K562 (cell line): ENCODE data around the gene CRIM1. TPM values are rescaled to one million over a fixed set of nuclear protein-coding genes. Genes with fewer than 3 reads are reported as not detected.

Source experiments
- CREB1 ChIP-seq, 2 experiments: sonication (generic) in 1 of 2; formaldehyde crosslinking in 1 of 2; IDR thresholded peaks; 2 replicates each; pipeline versions ENCODE4 v1.6.1 to v1.8.0; 2012 to 2022; ENCODE audit warnings: inconsistent platforms in 1 of 2, mild to moderate bottlenecking in 1 of 2, missing genetic modification reagents in 1 of 2, moderate library complexity in 1 of 2
- HIVEP1 ChIP-seq: fragments of 250-450 bp; sonication (Bioruptor Pico); IDR thresholded peaks from 2 replicates; pipeline ENCODE4 v1.4.0; 2020; ENCODE audit warnings: mild to moderate bottlenecking
- IRF2 ChIP-seq: sonication (generic); formaldehyde crosslinking; IDR thresholded peaks from 2 replicates; pipeline ENCODE4 v1.8.1; 2022; ENCODE audit warnings: mild to moderate bottlenecking, missing genetic modification reagents
- KLF10 ChIP-seq: fragments of 250-450 bp; sonication (Bioruptor Pico); IDR thresholded peaks from 2 replicates; pipeline ENCODE4 v1.6.1; 2021; ENCODE audit warnings: matching md5 sums
- NUFIP1 ChIP-seq: fragments of 450-650 bp; IDR thresholded peaks from 2 replicates; pipeline ENCODE4 v1.6.1; 2018; ENCODE audit not compliant: partially characterized antibody
- PYGO2 ChIP-seq: fragments of 450-650 bp; IDR thresholded peaks from 2 replicates; pipeline ENCODE4 v1.6.1; 2016; ENCODE audit warnings: mild to moderate bottlenecking, missing genetic modification characterization, moderate library complexity, missing compliant biosample characterization
- SMAD3 ChIP-seq: fragments of 450-650 bp; formaldehyde crosslinking; conservative IDR thresholded peaks from 2 replicates; pipeline ENCODE4 v1.4.0; 2020; ENCODE audit warnings: mild to moderate bottlenecking
- SUPT5H ChIP-seq: fragments of 450-650 bp; IDR thresholded peaks from 2 replicates; pipeline ENCODE4 v1.6.1; 2016
- TEAD4 ChIP-seq, 2 experiments: sonication (generic) in 1 of 2; formaldehyde crosslinking in 1 of 2; IDR thresholded peaks; 2 replicates each; pipeline versions ENCODE4 v1.6.1 to v1.8.0; 2012 to 2022; ENCODE audit warnings: borderline replicate concordance in 1 of 2, inconsistent platforms in 1 of 2, low read length in 1 of 2, mild to moderate bottlenecking in 1 of 2, missing genetic modification reagents in 1 of 2
- ZBTB1 ChIP-seq: sonication (generic); formaldehyde crosslinking; IDR thresholded peaks from 2 replicates; pipeline ENCODE4 v1.8.1; 2023; ENCODE audit warnings: missing genetic modification reagents, low read depth, mild to moderate bottlenecking, borderline replicate concordance
- ZFX ChIP-seq: sonication (generic); formaldehyde crosslinking; IDR thresholded peaks from 2 replicates; pipeline ENCODE4 v1.8.0; 2022; ENCODE audit warnings: mild to moderate bottlenecking, missing genetic modification reagents, moderate library complexity
- ZNF134 ChIP-seq: fragments of 250-450 bp; sonication (Bioruptor Pico); conservative IDR thresholded peaks from 2 replicates; pipeline ENCODE4 v1.4.0; 2020
- ZNF23 ChIP-seq: fragments of 250-450 bp; sonication (Bioruptor Pico); IDR thresholded peaks from 2 replicates; pipeline ENCODE4 v1.4.0; 2020; ENCODE audit warnings: mild to moderate bottlenecking
- ZNF76 ChIP-seq: fragments of 250-450 bp; sonication (Bioruptor Pico); IDR thresholded peaks from 2 replicates; pipeline ENCODE4 v1.4.0; 2020; ENCODE audit warnings: mild to moderate bottlenecking, moderate library complexity, borderline replicate concordance
- ZNF79 ChIP-seq: fragments of 250-450 bp; sonication (Bioruptor Pico); IDR thresholded peaks from 2 replicates; pipeline ENCODE4 v1.4.0; 2020; ENCODE audit warnings: low read depth, mild to moderate bottlenecking, moderate library complexity
- polyA plus RNA-seq, 8 experiments: library from polyadenylated mRNA; depleted of rRNA in 4 of 8; stranded (reverse) in 5 of 8; unstranded in 3 of 8; fragments of >200 nt; fragmentation: Nextera tagmentation in 2 of 8; fragmentation: Illumina TruSeq in 1 of 8; extraction: Ambion mirVana in 2 of 8; extraction: Trizol in 1 of 8; gene quantifications; 2 replicates each; pipeline versions ENCODE4 v1.2.1 to v1.2.3, GENCODE V29; 2011 to 2014; ENCODE audit warnings: inconsistent platforms in 1 of 8, missing spikeins in 1 of 8
- total RNA-seq, 7 experiments: library from RNA; depleted of rRNA in 6 of 7; stranded (reverse); fragments of >200 nt in 6 of 7; fragmentation: Illumina TruSeq in 2 of 7; extraction: Trizol in 2 of 7; gene quantifications; 2 replicates each; pipeline versions ENCODE4 v1.2.1 to v1.2.3, GENCODE V29; 2011 to 2021; ENCODE audit warnings: low replicate concordance in 1 of 7
- TF ChIP-seq, protein P1 (sequence below): sonication (generic); formaldehyde crosslinking; IDR thresholded peaks from 2 replicates; pipeline ENCODE4 v1.4.0; 2020; ENCODE audit warnings: mild to moderate bottlenecking, missing genetic modification reagents
- TF ChIP-seq, protein P2 (sequence below): fragments of 250-450 bp; sonication (Bioruptor Pico); IDR thresholded peaks from 2 replicates; pipeline ENCODE4 v1.4.0; 2020; ENCODE audit warnings: mild to moderate bottlenecking
- TF ChIP-seq, protein P3 (sequence below): fragments of 450-650 bp; IDR thresholded peaks from 2 replicates; pipeline ENCODE4 v1.6.1; 2017; ENCODE audit warnings: mild to moderate bottlenecking, moderate library complexity
- TF ChIP-seq, protein P4 (sequence below): fragments of 450-650 bp; IDR thresholded peaks from 2 replicates; pipeline ENCODE4 v1.6.1; 2016; ENCODE audit warnings: missing biosample characterization, missing genetic modification characterization
- TF ChIP-seq, protein P5 (sequence below), 2 experiments: IDR thresholded peaks in 1 of 2; conservative IDR thresholded peaks in 1 of 2; 2 replicates each; pipeline ENCODE4 v1.6.1; 2016; ENCODE audit warnings: low read depth in 2 of 2, mild to moderate bottlenecking in 1 of 2, missing compliant biosample characterization in 1 of 2, missing genetic modification characterization in 1 of 2, moderate library complexity in 1 of 2

Gene CRIM1
- total and polyA plus RNA-seq, 9 of the 15 experiments (the other 6 are each of a cell fraction or from before 2014, with no cell fraction given): 0.01 to 0.36 (median 0.06) TPM; not detected in 1

DNA sequence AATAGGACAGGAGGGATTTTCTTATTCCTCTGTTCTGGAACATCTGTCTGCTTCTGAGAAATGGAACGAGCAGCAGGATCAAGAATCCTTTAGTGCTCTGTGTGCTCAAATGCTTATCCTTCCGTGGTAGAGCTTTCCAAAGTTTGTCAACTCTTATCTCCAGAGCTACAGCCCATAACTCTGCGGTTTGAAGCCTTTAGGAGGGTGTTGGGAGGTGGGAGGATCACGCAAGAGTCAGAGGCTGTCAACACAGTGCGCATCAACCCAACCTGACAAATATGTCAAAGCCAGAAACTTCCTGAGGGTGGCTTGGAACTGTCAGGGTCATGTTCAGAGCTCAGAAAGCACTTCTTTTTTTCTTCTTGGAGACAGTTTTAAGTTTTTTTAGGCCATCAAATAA lies 95.9 kb downstream of the CRIM1 start (continued):
- TF ChIP-seq, protein P1, sequence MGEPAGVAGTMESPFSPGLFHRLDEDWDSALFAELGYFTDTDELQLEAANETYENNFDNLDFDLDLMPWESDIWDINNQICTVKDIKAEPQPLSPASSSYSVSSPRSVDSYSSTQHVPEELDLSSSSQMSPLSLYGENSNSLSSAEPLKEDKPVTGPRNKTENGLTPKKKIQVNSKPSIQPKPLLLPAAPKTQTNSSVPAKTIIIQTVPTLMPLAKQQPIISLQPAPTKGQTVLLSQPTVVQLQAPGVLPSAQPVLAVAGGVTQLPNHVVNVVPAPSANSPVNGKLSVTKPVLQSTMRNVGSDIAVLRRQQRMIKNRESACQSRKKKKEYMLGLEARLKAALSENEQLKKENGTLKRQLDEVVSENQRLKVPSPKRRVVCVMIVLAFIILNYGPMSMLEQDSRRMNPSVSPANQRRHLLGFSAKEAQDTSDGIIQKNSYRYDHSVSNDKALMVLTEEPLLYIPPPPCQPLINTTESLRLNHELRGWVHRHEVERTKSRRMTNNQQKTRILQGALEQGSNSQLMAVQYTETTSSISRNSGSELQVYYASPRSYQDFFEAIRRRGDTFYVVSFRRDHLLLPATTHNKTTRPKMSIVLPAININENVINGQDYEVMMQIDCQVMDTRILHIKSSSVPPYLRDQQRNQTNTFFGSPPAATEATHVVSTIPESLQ (CRISPR knock-in tag): no peak
- TF ChIP-seq IRF2 (CRISPR knock-in tag) (no peak), SMAD3 (CRISPR knock-in tag) (0 out of 2 replicates have a peak, but pooled peaks have one; percentile 10), NUFIP1 (no peak), CREB1 (IDR thresholded peaks at IDR 0.05) (peak; percentile 58; the same call in 1 of the 2 replicates), CREB1 (CRISPR knock-in tag; IDR thresholded peaks at IDR 0.05) (no peak), ZNF134 (no peak), TEAD4 (IDR thresholded peaks at IDR 0.05; ENCODE audit: low read length) (peak; percentile 93), TEAD4 (CRISPR knock-in tag; IDR thresholded peaks at IDR 0.05; ENCODE audit: borderline replicate concordance) (no peak), ZNF79 (no peak), ZFX (CRISPR knock-in tag) (no peak), PYGO2 (tag) (no peak), ZNF76 (CRISPR knock-in tag) (no peak), ZNF23 (CRISPR knock-in tag) (no peak), ZBTB1 (CRISPR knock-in tag) (no peak), SUPT5H (no peak), KLF10 (CRISPR knock-in tag) (no peak), HIVEP1 (CRISPR knock-in tag) (no peak)
- TF ChIP-seq, protein P2, sequence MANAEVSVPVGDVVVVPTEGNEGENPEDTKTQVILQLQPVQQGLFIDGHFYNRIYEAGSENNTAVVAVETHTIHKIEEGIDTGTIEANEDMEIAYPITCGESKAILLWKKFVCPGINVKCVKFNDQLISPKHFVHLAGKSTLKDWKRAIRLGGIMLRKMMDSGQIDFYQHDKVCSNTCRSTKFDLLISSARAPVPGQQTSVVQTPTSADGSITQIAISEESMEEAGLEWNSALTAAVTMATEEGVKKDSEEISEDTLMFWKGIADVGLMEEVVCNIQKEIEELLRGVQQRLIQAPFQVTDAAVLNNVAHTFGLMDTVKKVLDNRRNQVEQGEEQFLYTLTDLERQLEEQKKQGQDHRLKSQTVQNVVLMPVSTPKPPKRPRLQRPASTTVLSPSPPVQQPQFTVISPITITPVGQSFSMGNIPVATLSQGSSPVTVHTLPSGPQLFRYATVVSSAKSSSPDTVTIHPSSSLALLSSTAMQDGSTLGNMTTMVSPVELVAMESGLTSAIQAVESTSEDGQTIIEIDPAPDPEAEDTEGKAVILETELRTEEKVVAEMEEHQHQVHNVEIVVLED (CRISPR knock-in tag): no peak
- TF ChIP-seq, protein P3, sequence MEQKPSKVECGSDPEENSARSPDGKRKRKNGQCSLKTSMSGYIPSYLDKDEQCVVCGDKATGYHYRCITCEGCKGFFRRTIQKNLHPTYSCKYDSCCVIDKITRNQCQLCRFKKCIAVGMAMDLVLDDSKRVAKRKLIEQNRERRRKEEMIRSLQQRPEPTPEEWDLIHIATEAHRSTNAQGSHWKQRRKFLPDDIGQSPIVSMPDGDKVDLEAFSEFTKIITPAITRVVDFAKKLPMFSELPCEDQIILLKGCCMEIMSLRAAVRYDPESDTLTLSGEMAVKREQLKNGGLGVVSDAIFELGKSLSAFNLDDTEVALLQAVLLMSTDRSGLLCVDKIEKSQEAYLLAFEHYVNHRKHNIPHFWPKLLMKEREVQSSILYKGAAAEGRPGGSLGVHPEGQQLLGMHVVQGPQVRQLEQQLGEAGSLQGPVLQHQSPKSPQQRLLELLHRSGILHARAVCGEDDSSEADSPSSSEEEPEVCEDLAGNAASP: no peak
- TF ChIP-seq, protein P4, sequence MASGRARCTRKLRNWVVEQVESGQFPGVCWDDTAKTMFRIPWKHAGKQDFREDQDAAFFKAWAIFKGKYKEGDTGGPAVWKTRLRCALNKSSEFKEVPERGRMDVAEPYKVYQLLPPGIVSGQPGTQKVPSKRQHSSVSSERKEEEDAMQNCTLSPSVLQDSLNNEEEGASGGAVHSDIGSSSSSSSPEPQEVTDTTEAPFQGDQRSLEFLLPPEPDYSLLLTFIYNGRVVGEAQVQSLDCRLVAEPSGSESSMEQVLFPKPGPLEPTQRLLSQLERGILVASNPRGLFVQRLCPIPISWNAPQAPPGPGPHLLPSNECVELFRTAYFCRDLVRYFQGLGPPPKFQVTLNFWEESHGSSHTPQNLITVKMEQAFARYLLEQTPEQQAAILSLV (tag): no peak
- TF ChIP-seq, protein P5, sequence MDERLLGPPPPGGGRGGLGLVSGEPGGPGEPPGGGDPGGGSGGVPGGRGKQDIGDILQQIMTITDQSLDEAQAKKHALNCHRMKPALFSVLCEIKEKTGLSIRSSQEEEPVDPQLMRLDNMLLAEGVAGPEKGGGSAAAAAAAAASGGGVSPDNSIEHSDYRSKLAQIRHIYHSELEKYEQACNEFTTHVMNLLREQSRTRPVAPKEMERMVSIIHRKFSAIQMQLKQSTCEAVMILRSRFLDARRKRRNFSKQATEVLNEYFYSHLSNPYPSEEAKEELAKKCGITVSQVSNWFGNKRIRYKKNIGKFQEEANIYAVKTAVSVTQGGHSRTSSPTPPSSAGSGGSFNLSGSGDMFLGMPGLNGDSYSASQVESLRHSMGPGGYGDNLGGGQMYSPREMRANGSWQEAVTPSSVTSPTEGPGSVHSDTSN (CRISPR knock-in tag; IDR thresholded peaks at IDR 0.05; ENCODE audit: low read depth): peak; percentile 37; the same call in 1 of the 2 replicates
- TF ChIP-seq, protein P5 (tag; conservative IDR thresholded peaks at IDR 0.05; ENCODE audit: low read depth): peak; percentile 91
